Adrenal gland (tissue), 12 donors: ENCODE data around the gene CYP26A1. TPM values are rescaled to one million over a fixed set of nuclear protein-coding genes. Genes with fewer than 3 reads are reported as not detected.

ENCODE experiments used
- DNase-seq, 7 donors: peaks; one replicate each; pipeline ENCODE4 v3.0.0-alpha.2; 2019 to 2020
- H3K27ac ChIP-seq, 5 donors: fragments of 200-600 bp; sonication (generic) in 4 of 5; 1 replicate in 3 of 5; 2 replicates in 2 of 5; pipeline versions ENCODE4 v1.5.1 to v1.8.0; 2016 to 2020; ENCODE audit warnings: mild to moderate bottlenecking in 1 of 5
- H3K27me3 ChIP-seq: fragments of 200-600 bp; 2 replicates; pipeline ENCODE4 v1.8.0; 2021
- H3K36me3 ChIP-seq, 2 donors: fragments of 200-600 bp; replicated peaks in 1 of 2; 1 replicate in 1 of 2; 2 replicates in 1 of 2; pipeline versions ENCODE4 v1.5.1 to v1.8.0; 2018 to 2022
- H3K4me1 ChIP-seq, 2 donors: fragments of 200-600 bp; replicated peaks in 1 of 2; 1 replicate in 1 of 2; 2 replicates in 1 of 2; pipeline versions ENCODE4 v1.5.1 to v1.8.0; 2018 to 2021
- H3K4me3 ChIP-seq, 4 donors: fragments of 200-600 bp; sonication (generic) in 3 of 4; one replicate each; pipeline ENCODE4 v1.5.1; 2016 to 2018
- H3K9me3 ChIP-seq, 3 donors: fragments of 200-600 bp; sonication (generic) in 1 of 3; replicated peaks in 1 of 3; 1 replicate in 2 of 3; 2 replicates in 1 of 3; pipeline versions ENCODE4 v1.5.1 to v1.8.0; 2016 to 2021
- POLR2A ChIP-seq, 2 donors: fragments of 450-650 bp; IDR thresholded peaks; one replicate each; pipeline ENCODE4 v1.6.1; 2017; ENCODE audit warnings: antibody characterized with exemption in 2 of 2, mild to moderate bottlenecking in 2 of 2, moderate library complexity in 1 of 2
- WGBS, 4 donors: extraction: QIAGEN DNeasy Blood & Tissue Kit in 2 of 4; methylation state at CpG; one replicate each; pipeline versions ENCODE4 v1.1.5 to v1.1.7; 2013 to 2017; 5-methylcytosine and 5-hydroxymethylcytosine counted together
- intact Hi-C, 2 donors: fragments of 100-400 bp; cut with DNase I; formaldehyde crosslinking; loops; one replicate each; pipeline versions ENCODE4 v1.14.1 to v1.15.0; 2022 to 2023
- polyA plus RNA-seq, 3 donors: library from polyadenylated mRNA; stranded (reverse); fragments of 200-250 nt in 2 of 3; fragments of 350-450 nt in 1 of 3; fragmentation: Illumina TruSeq in 1 of 3; extraction: RNeasy Lipid Tissue Mini Kit (QIAGEN cat#74804) in 1 of 3; gene quantifications; one replicate each; pipeline ENCODE4 v1.2.3, GENCODE V29; 2013 to 2014
- total RNA-seq, 9 donors: library from RNA; depleted of rRNA in 4 of 9; stranded (reverse); fragments of >200 nt in 4 of 9; fragments of 120-200 nt in 1 of 9; fragmentation: NEBNext Ultra II Directional in 1 of 9; extraction: Animal tissue kit (Norgen Biotek cat#: 25700) in 1 of 9; gene quantifications; one replicate each; pipeline versions ENCODE4 v1.1.0 to v1.2.4, GENCODE V29; 2013 to 2023
- TF ChIP-seq, protein P1 (sequence below), 6 experiments: fragments of 450-650 bp in 4 of 6; fragments of 200-600 bp in 2 of 6; sonication (generic) in 1 of 6; IDR thresholded peaks; 1 replicate in 5 of 6; 2 replicates in 1 of 6; pipeline versions ENCODE4 v1.5.1 to v1.8.0; 2016 to 2021; ENCODE audit warnings: antibody characterized with exemption in 6 of 6, mild to moderate bottlenecking in 2 of 6, moderate library complexity in 1 of 6
- donor health status: healthy with polysubstance abuse.
- donor health status: Bipolar disorder and iron deficiency.
- donor health status: DM: yes; HTN: yes; CAD: no.
- donor health status: DM: no; HTN: no; CAD: no.
- donor health status: DM: no; HTN: no; CAD: no.
- donor health status: DM: yes; HTN: yes; CAD: no.

CYP26A1 gene
- total and polyA plus RNA-seq, 12 donors: 0.06 to 4.2 (median 0.42) TPM; not detected in 4

DNA sequence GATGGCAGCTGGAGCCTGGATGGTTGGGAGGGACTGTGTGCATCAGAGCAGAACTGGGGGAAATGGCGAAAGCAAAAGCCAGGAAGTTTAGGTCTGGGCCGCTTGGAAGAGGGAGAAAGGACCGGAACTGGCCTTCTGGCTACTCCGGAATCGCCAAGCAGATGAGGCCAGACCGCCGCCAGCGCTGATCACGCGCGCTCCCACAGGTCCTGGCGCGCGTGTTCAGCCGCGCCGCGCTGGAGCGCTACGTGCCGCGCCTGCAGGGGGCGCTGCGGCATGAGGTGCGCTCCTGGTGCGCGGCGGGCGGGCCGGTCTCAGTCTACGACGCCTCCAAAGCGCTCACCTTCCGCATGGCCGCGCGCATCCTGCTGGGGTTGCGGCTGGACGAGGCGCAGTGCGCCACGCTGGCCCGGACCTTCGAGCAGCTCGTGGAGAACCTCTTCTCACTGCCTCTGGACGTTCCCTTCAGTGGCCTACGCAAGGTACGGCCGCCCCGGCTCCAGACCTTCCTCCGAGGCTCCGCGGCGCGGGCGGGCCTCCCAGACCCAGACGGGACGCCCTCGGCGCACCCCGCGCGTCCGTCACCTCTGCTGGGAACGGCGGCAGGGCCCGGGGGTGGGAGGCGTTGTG, 11.1 kb upstream of the CYP26A1 start:
- no peak for DNase-seq
- WGBS, 4 donors: 9 to 33% (median 14%) methylated on average over 14 to 68 of the region's 68 CpGs
- peaks cover 46% of the 10 kb centered on the region for H3K27me3 ChIP-seq
- peak overlapping the region in 1 of 4 donors; percentile 18 for H3K4me3 ChIP-seq
- TF ChIP-seq, protein P1, sequence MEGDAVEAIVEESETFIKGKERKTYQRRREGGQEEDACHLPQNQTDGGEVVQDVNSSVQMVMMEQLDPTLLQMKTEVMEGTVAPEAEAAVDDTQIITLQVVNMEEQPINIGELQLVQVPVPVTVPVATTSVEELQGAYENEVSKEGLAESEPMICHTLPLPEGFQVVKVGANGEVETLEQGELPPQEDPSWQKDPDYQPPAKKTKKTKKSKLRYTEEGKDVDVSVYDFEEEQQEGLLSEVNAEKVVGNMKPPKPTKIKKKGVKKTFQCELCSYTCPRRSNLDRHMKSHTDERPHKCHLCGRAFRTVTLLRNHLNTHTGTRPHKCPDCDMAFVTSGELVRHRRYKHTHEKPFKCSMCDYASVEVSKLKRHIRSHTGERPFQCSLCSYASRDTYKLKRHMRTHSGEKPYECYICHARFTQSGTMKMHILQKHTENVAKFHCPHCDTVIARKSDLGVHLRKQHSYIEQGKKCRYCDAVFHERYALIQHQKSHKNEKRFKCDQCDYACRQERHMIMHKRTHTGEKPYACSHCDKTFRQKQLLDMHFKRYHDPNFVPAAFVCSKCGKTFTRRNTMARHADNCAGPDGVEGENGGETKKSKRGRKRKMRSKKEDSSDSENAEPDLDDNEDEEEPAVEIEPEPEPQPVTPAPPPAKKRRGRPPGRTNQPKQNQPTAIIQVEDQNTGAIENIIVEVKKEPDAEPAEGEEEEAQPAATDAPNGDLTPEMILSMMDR (IDR thresholded peaks at IDR 0.05): peak in 2 of 6 experiments; percentile 38 to 43
- no peak for TF ChIP-seq POLR2A (IDR thresholded peaks at IDR 0.05)
- H3K4me1 ChIP-seq: peaks cover 0 to 10% of the 10 kb centered on the region in 2 donors
- no peak overlapping the region for H3K27ac ChIP-seq
- H3K36me3 ChIP-seq: no peaks in the 10 kb centered on the region
- H3K9me3 ChIP-seq: no peaks in the 10 kb centered on the region
- intact Hi-C loops: no loop called here

- TF ChIP-seq, protein P1 (IDR thresholded peaks at IDR 0.05): no peak
- no peak for TF ChIP-seq POLR2A (IDR thresholded peaks at IDR 0.05)
- no peaks in the 10 kb centered on the region for H3K36me3 ChIP-seq
- H3K4me1 ChIP-seq: peaks cover 0 to 14% of the 10 kb centered on the region in 2 donors
- WGBS, 4 donors: 38 to 70% (median 47%) methylated on average over 9 to 43 of the region's 43 CpGs
- no peak overlapping the region for H3K4me3 ChIP-seq
- intact Hi-C loops: no loop called here
- no peak overlapping the region for H3K27ac ChIP-seq
- peaks cover 53% of the 10 kb centered on the region for H3K27me3 ChIP-seq
- H3K9me3 ChIP-seq: no peaks in the 10 kb centered on the region
- DNase-seq: no peak
Observed at GRCh38 chr10:93063144-93063976, 10.3 kb upstream of the CYP26A1 start.

DNA sequence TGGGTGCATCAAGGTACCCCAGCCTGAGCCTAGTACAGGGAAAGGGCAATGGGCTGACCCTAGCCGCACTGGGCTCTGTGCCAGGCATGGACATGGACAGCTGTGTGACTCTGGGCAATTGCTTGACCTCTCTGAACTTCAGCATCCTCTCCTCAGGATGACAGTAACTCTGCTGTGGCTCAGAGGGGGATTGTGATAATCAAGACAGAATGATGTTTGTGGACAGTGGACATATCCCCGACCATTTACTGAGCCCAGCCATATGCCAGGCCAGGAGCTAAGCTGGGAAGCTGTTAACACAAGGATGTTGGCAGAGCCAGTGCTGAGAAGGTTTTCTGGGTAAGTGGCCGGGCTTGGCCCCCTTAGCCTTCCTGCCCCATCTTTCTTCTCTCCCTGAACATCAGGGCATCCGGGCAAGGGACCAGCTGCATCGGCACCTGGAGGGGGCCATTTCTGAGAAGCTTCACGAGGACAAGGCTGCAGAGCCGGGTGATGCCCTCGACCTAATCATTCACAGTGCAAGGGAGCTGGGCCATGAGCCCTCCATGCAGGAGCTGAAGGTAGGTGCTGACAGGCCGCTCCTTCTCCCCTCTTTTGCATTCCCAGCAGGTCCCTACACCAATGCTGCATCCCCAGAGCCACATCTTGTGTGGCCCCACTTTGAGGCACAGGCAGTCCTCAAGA, 9.6 kb upstream of the CYP26A1 start:
- no peak for DNase-seq
- no peaks in the 10 kb centered on the region for H3K36me3 ChIP-seq
- no peak overlapping the region for H3K4me3 ChIP-seq
- no peaks in the 10 kb centered on the region for H3K9me3 ChIP-seq
- 80 to 93% (median 85%) methylated on average over 5 to 9 of the region's 9 CpGs for WGBS, 4 donors
- intact Hi-C loops: no loop called here
- H3K27me3 ChIP-seq: peaks cover 61% of the 10 kb centered on the region
- H3K4me1 ChIP-seq: peaks cover 0 to 18% of the 10 kb centered on the region in 2 donors
- no peak for TF ChIP-seq POLR2A (IDR thresholded peaks at IDR 0.05)
- TF ChIP-seq, protein P1 (IDR thresholded peaks at IDR 0.05): no peak
- no peak overlapping the region for H3K27ac ChIP-seq
